Hypothalamus (tissue), 51 donors: Measurements from ENCODE around the gene SALL3.
"Not testable (repeated sequence)": the region's sequence is repeated elsewhere in the genome, so short reads cannot be mapped to it uniquely, and the experiment has no call there.

Source experiments
- DNase-seq, 51 donors: peaks; one replicate each; lab custom pipeline; 2025; lab: John Stamatoyannopoulos, UW

The SALL3 gene

GRCh38 chr18:78979730-78980278, at the start of gene SALL3:
Gene SALL3 (plus strand): TSS chr18:78979818. CDS start chr18:78980275, 457 bp downstream.
- DNase-seq = peak in 19 of 51 donors; percentile 9 to 72 (median 48)

- no peak for DNase-seq
Observed at GRCh38 chr18:78932281-78932680, 47.3 kb upstream of the SALL3 start.

GRCh38 chr18:78934003-78934402, 45.6 kb upstream of the SALL3 start:
- no peak for DNase-seq

GRCh38 chr18:78934551-78935225, 44.9 kb upstream of the SALL3 start:
- DNase-seq = no peak

- no peak for DNase-seq
Observed at GRCh38 chr18:78935406-78935805, 44.2 kb upstream of the SALL3 start.

- no peak for DNase-seq
Observed at GRCh38 chr18:78936251-78937005, 43.2 kb upstream of the SALL3 start.

- DNase-seq = no peak
Observed at GRCh38 chr18:78937166-78937565, 42.5 kb upstream of the SALL3 start.

GRCh38 chr18:78939105-78939504, 40.5 kb upstream of the SALL3 start:
- no peak for DNase-seq

- DNase-seq = no peak
Observed at GRCh38 chr18:78939734-78940494, 39.7 kb upstream of the SALL3 start.

- DNase-seq = not testable (repeated sequence)
Observed at GRCh38 chr18:78942236-78942635, 37.4 kb upstream of the SALL3 start.

GRCh38 chr18:78945628-78946027, 34.0 kb upstream of the SALL3 start:
- no peak for DNase-seq

- DNase-seq = no peak
Observed at GRCh38 chr18:78947291-78947690, 32.3 kb upstream of the SALL3 start.

GRCh38 chr18:78948221-78948620, 31.4 kb upstream of the SALL3 start:
- no peak for DNase-seq

GRCh38 chr18:78948707-78949106, 30.9 kb upstream of the SALL3 start:
- no peak for DNase-seq

- no peak for DNase-seq
Observed at GRCh38 chr18:78949216-78949615, 30.4 kb upstream of the SALL3 start.

GRCh38 chr18:78950386-78950785, 29.2 kb upstream of the SALL3 start:
- no peak for DNase-seq

GRCh38 chr18:78953566-78953965, 26.1 kb upstream of the SALL3 start:
- DNase-seq = no peak

- DNase-seq = no peak
Observed at GRCh38 chr18:78955051-78955450, 24.6 kb upstream of the SALL3 start.

- no peak for DNase-seq
Observed at GRCh38 chr18:78957140-78957539, 22.5 kb upstream of the SALL3 start.

- DNase-seq = no peak
Observed at GRCh38 chr18:78960709-78961108, 18.9 kb upstream of the SALL3 start.

GRCh38 chr18:78962098-78962497, 17.5 kb upstream of the SALL3 start:
- DNase-seq = no peak
